RWPE1 (cell line): ENCODE results near the gene MAP7D1.

Experiments used
- CTCF ChIA-PET: fragments of 350-600 bp; sonication (Branson Sonifier 250); formaldehyde crosslinking; extraction: SDS; loops from one replicate; lab custom pipeline; 2021; lab: Yijun Ruan, JAX
- POLR2A ChIA-PET: fragments of 400-600 bp; formaldehyde crosslinking; extraction: SDS; loops from one replicate; lab custom pipeline; 2020; ENCODE audit warnings: antibody characterized with exemption; ENCODE audit not compliant: low non-redundant PET; lab: Yijun Ruan, JAX
- DNase-seq: peaks from one replicate; pipeline ENCODE4 v3.0.0; 2012; ENCODE audit warnings: low spot score
- H3K27ac ChIP-seq: fragments of 450-650 bp; 2 replicates; pipeline ENCODE4 v1.5.1; 2017
- TF ChIP-seq, protein P1 (sequence below): fragments of 450-650 bp; conservative IDR thresholded peaks from 2 replicates; pipeline ENCODE4 v1.5.1; 2017; ENCODE audit warnings: low read depth, mild to moderate bottlenecking

MAP7D1 gene

GRCh38 chr1:36166938-36167905, 11.3 kb downstream of the MAP7D1 start:
- DNase-seq, result no peak
- H3K27ac ChIP-seq, result peak overlapping the region; percentile 95
- POLR2A ChIA-PET, result no interaction called here
- TF ChIP-seq, protein P1, sequence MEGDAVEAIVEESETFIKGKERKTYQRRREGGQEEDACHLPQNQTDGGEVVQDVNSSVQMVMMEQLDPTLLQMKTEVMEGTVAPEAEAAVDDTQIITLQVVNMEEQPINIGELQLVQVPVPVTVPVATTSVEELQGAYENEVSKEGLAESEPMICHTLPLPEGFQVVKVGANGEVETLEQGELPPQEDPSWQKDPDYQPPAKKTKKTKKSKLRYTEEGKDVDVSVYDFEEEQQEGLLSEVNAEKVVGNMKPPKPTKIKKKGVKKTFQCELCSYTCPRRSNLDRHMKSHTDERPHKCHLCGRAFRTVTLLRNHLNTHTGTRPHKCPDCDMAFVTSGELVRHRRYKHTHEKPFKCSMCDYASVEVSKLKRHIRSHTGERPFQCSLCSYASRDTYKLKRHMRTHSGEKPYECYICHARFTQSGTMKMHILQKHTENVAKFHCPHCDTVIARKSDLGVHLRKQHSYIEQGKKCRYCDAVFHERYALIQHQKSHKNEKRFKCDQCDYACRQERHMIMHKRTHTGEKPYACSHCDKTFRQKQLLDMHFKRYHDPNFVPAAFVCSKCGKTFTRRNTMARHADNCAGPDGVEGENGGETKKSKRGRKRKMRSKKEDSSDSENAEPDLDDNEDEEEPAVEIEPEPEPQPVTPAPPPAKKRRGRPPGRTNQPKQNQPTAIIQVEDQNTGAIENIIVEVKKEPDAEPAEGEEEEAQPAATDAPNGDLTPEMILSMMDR, result no peak
- CTCF ChIA-PET, result interaction anchor here (0.7 to 0.8 kb wide), 2 partner anchors 16 to 1134 kb away, joined by 3 to 4 read pairs; no protein-coding TSS in a partner anchor

DNA sequence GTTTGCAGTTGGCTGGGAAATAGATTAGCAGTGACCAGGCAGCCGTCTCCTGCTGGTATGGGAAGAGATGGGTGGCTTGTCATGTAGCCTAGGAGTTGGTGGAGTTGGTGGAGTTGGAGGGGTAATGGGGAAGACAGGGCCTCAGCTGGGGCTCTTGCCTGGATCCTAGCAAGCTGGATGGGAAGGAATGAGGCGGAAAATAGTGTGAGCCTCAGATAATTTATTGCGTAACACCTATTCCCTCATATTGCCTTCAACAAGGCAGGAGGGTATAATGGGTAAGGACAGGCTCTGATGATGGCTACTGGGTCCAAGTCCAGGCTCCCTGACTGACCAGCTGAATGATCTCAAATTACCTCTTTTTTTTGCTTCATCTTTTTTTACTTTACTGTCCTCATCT, 12.6 kb downstream of the MAP7D1 start:
- peak overlapping the region; percentile 95 for H3K27ac ChIP-seq

GRCh38 chr1:36170643-36171412, 14.9 kb downstream of the MAP7D1 start:
- CTCF ChIA-PET, result interaction anchor here (0.7 to 1.6 kb wide), 3 partner anchors 10 to 1247 kb away, joined by 3 to 8 read pairs (median 6); no protein-coding TSS in a partner anchor
- TF ChIP-seq, protein P1, result no peak
- peak overlapping the region; percentile 95 for H3K27ac ChIP-seq
- POLR2A ChIA-PET, result interaction anchor here (0.7 to 0.8 kb wide), 2 partner anchors 57 to 112 kb away, joined by 4 read pairs; no protein-coding TSS in a partner anchor
- no peak for DNase-seq

More for the DNA sequence above, 12.6 kb downstream of the MAP7D1 start:
- TF ChIP-seq, protein P1, result no peak
- DNase-seq, result no peak
- POLR2A ChIA-PET, result no interaction called here
- CTCF ChIA-PET, result interaction anchor here (0.6 kb wide), 1 partner anchor 93 kb away, joined by 3 read pairs; no protein-coding TSS in a partner anchor

DNA sequence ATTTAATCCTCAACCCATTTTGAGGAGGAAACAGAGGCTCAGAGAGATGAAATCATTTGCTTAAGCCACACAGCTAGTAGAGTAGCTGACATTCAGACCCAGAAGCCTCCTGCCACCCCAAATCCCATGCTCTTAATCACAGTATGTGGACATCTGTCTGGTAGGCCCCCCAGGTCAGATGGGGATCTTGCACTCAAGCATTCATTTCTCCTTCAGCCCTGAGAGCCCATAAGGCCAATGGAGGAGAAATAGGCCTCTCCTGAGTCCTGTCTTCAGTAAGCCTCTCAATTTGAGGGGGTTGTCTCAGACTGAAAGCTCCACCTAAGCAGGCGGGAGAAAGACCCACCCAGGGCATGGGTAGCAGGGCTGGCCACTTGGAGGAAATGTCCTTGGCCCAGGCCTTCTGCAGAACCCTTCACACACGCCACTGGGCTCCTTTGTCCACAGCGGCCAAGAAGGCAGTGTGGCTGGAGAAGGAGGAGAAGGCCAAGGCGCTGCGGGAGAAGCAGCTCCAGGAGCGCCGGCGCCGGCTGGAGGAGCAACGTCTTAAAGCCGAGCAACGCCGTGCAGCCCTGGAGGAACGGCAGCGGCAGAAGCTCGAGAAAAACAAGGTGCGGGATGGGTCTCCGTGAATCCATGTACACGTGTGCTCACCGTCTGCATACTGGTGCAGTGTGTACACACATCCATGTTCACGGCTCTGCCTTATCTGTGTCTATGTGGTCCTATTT, 16.2 kb downstream of the MAP7D1 start:
- TF ChIP-seq, protein P1, result no peak
- peak overlapping the region; percentile 95 for H3K27ac ChIP-seq
- POLR2A ChIA-PET, result no interaction called here
- CTCF ChIA-PET, result interaction anchor here (0.7 to 1.4 kb wide), 2 partner anchors 22 to 185 kb away, joined by 4 to 9 read pairs; partner anchors contain the start of gene TRAPPC3
- DNase-seq, result no peak

- DNase-seq, result peak; percentile 93
- TF ChIP-seq, protein P1, result no peak
- CTCF ChIA-PET, result interaction anchor here (0.7 to 1.4 kb wide), 2 partner anchors 23 to 184 kb away, joined by 4 to 9 read pairs; partner anchors contain the start of gene TRAPPC3
- POLR2A ChIA-PET, result no interaction called here
- peak overlapping the region; percentile 95 for H3K27ac ChIP-seq
Measured at GRCh38 chr1:36172983-36173382, 17.0 kb downstream of the MAP7D1 start.
